HG02938 (cell line): ENCODE measurements around the gene ZBED4.

Experiments used
- ATAC-seq: cut with Tn5 transposase; IDR thresholded peaks from one replicate; pipeline ENCODE4 v1.9.1; 2021; ENCODE audit warnings: mild to moderate bottlenecking, moderate library complexity; ENCODE audit not compliant: unreplicated experiment

The ZBED4 gene

DNA sequence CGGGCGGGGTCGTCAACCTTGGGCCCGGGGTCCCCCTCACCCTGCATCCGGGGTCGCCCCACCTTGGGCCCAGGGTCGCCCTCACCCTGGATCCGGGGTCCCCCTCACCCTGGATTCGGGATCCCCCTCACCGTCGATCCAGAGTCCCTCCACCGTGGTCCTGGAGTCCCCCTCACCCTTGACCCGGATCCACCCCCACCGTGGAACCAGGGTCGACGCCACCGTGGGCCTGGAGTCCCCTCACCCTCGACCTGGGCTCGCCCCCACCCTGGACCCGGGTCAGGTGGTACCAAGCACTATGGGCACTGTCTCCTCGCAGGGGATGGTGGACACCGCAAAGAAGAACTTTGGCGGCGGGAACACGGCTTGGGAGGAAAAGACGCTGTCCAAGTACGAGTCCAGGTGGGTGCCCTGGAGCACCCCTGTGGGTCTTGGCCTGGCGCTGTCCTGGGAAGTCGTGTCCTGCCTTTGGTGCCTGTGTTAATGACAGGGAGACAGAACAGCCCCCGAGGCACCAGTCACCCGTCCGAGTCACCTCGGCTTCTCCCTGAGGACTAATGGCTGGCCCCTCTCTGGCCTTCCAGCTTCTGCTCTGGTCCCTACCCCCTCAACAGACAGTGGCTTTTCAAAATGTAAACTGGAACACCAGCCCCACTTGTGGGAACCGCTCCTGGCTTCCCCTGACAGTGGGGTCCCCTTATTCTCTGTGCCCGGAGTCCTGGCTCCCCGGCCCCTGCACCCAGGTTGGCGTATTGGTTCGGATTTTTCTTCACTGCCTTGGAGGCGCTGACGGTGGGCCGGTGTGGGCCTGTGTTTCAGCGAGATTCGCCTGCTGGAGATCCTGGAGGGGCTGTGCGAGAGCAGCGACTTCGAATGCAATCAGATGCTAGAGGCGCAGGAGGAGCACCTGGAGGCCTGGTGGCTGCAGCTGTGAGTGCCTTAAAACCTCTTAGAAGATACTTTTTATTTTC is 65.6 kb downstream of the ZBED4 start:
- ATAC-seq, result no peak

DNA sequence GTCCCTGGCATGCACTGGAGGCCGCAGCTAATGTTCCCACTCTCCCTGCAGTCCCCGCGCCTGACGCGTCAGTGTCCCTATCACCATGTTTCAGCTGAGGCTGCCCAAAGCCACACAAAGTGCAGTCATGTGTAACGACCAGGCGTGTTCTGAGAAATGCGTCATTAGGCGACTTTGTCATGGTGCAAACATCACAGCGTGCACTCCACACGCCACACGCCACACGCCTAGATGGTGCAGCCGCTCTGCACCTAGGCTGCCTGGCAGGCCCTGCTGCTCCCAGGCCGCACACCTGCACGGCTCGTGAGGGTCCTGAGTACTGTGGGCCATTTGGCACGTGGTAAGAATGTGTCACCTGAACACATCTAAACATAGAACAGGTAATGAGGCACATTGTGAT is 67.2 kb downstream of the ZBED4 start:
- no peak for ATAC-seq

DNA sequence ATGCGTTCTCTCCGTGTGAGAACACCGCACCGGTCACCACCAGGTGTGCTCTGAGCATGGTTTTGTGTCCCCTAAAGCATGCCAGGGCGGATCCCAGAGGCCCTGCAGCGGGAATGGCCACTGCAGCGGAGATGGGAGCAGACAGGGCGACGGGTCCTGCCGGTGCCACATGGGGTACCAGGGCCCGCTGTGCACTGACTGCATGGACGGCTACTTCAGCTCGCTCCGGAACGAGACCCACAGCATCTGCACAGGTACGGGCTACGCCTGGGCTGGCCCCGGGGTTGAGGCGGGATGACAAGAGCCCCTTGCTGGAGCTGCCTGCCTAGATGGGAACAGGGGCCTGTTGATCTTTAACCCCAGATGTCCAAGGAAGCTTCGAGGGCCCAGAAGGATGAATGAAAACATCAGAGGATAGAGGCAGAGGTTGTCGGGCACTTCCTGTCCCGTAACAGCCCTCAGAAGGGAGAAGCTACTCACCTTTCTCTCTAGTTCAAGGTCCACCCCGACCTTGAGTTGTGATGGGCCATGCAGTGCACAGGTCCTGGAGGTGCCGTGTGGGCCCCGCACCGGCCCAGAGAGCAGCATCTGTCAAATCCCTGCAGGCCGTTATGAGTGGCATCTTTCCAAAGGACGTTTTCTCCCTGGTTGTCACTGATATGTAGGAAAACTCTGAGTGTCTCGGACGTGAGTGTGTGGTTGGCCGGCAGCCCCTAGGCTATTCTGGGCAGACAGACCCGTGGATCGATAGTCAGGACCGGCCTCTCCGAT is 68.0 kb downstream of the ZBED4 start:
- ATAC-seq, result no peak

DNA sequence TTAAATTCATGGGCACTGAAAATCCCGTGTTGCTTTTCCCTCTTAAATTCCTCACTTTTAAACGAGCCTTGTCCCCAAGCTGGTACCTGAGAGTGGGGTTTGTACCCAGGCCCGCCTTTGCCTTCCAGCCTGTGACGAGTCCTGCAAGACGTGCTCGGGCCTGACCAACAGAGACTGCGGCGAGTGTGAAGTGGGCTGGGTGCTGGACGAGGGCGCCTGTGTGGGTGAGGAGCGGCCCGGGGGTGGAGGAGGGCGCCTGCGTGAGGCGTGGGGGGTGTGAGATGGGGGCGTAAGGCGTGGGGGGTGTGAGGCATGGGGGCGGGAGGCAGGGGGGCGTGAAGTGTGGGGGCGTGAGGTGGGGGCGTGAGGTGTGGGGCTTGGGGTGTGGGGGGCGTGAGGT is 68.8 kb downstream of the ZBED4 start:
- ATAC-seq, result no peak

DNA sequence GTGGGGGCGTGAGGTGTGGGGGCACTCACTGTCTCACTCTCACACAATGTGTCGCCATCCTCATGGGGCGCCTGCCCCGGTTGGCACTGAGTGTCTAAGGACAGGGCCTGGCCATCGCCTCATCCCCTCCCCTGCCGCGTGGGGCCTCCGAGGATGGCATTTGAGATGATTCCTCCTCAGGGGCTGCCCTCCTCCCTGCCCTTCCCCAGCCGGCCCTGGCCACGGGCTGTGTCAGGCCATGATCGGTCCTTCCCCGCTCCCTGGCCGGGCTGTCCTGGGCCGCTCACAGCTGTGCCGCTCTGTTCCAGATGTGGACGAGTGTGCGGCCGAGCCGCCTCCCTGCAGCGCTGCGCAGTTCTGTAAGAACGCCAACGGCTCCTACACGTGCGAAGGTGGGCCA is 69.3 kb downstream of the ZBED4 start:
- ATAC-seq, result no peak

DNA sequence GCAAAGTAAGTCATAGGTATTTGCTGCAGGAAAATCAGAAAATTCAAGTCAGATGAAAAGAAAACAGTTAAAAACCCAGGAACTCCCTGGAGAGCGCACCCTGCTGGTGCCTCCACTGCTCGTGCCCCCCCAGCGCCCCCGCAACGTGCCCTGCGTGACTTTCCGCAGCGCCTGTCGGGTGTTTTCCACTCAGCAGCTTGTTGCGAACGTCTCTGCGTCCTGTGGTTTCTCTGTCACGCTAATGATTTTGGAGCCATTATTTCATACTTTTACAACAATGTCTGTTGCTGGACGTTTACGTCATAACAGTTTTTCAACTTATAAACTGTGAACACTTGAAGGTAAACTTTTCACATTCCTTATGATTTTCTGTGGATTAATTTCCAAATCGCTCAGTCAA is 69.8 kb downstream of the ZBED4 start:
- ATAC-seq, result no peak

DNA sequence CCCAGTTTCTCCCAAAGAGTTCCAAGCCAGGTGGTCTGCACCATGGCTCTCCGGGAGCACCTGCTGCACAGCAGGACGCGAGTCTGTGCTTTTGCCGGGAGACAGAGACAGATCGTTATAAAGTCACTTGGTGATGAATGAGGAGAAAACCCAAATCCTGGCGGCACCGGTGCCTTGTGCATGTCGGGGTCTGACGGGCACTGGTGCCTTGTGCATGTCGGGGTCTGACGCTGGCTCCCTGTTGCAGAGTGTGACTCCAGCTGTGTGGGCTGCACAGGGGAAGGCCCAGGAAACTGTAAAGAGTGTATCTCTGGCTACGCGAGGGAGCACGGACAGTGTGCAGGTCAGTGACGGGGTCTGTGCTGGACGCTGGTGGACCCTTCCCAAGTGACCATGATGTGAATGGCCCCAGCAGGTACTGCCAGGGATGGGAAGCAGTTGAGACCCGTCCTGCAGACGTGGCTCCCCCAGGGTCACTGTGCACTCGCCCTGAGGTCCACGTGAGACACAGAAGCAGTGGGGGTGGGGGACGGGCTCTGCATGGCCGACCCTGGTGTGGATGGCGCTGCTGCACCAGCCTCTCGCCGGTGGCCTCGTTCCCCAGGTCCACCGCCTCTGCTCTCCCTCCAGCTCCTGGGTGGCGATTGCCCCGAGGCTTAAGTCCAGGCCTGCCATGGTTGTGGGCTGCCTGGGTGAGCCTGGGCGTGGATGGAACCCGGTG is 70.6 kb downstream of the ZBED4 start:
- no peak for ATAC-seq

DNA sequence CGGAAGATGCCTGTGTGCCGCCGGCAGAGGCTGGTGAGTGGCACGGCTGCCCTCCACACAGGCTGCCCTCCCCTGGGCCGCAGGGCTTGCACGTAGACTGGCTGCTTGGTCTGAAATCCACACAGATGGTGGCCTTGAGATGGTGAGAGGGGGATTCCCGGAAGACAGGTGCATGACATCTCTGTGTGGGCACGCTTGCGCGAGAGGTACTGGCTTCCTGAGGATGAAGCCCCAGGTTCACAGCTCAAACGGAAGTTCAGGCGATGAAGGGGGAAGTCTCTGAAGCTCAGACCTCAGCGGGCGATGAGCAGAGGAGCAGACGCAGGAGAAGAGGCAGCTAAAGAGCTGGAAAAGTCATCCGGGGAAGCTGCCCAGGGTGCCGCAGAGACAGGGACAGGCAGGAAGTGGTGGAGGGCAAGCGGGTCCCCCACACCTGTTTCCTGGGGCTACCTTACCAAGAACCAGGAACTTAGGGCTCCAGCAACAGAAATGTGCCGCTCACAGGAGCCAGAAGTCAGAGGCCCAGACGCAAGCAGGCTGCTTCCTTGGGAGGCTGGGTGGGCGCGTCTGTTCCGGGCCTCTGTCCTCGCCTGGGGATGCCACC is 72.0 kb downstream of the ZBED4 start:
- no peak for ATAC-seq

DNA sequence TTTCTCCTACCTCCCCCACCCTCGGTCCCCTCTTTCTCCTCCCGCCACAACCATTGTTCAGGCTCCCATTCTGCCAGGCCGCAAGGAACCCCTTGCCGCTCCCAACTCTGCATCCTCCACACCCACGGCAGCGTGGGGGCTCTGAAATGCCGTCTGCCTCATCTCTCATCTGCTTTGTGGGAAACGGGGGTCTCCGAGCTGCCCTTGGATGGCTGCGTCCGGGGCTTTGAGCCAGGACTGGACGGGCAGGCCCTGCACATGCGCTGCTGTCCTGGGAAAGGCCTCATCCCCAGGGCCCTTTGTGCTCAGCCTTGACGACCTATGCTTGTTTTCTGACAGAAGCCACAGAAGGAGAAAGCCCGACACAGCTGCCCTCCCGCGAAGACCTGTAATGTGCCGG is 73.3 kb downstream of the ZBED4 start:
- no peak for ATAC-seq

DNA sequence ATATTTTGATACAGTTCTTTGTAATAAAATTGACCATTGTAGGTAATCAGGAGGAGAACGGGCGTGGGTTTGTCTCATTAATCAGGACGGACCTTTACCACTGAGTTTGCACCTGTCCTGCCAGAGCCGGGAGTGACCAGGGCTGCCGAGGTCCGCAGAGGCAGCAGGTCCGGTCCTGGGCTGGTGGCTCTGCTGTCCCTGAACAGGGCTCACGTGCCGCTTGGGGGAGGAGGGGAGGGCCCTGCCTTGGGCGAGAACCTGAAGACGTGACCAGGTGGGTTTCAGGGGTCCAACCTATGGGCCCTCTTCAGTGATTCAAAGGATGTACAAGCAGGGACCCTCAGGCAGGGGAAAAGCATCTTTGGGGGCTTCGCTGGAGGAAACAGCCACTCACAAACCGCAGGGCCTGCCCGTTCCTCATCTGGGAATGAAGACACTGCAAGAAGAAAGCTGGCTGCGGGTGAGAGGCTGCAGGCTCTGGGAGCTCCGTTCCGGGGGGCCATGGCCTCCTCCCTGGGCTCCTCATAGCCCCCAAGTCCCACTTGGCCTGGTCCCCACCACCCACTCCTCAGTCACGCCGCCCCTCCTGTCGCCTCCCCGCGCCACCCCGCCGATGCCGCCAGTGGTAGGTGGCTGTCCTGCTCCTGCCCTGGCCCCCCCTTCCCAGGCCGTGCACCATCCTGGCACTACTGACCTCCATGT is 74.0 kb downstream of the ZBED4 start:
- ATAC-seq, result no peak

DNA sequence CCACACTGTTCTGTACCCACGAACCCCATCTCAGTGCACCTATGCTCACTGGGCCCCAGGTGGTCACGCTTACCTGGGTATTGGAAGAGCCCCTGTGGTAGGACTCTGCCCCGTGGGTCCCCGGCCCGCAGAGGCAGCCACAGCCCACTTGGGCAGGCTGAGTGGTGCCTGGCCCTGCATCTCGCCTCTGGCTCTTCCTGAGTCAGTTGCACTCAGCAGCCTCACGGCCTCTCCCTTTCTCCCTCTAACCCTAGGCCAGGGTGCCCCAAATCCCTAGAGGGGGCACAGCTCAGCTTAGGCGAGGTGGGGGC is 74.5 kb downstream of the ZBED4 start:
- no peak for ATAC-seq

DNA sequence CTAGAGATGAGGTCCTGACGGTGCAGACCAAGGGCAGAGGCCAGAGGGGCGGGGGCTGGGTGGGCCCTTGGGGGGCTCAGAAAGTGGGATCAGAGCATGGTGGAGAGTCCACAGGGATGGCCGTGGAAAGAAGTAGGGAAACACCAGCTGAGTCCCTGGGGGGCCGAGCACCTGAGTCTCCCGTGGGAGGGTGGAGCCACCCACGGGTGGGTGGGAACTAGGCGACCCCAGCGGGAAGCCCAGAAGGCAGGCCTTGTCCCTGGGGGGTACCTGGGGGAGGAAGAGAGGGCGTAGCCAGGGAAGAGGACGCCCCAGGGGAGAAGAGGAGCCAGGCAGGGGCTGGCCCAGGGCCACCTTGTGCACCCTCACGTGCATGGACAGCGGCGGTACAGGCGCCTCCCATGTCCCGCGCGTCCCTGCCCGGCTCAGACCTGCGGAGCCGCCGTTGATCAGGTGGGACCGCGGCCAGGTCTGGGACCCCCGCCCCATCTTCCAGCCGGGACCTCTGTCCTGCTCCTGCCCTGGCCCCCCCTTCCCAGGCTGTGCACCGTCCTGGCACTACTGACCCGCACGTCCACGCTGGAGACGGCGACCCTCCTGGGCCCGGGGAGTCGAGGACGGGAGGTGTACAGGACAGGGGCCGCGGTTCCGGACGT is 75.0 kb downstream of the ZBED4 start:
- no peak for ATAC-seq

DNA sequence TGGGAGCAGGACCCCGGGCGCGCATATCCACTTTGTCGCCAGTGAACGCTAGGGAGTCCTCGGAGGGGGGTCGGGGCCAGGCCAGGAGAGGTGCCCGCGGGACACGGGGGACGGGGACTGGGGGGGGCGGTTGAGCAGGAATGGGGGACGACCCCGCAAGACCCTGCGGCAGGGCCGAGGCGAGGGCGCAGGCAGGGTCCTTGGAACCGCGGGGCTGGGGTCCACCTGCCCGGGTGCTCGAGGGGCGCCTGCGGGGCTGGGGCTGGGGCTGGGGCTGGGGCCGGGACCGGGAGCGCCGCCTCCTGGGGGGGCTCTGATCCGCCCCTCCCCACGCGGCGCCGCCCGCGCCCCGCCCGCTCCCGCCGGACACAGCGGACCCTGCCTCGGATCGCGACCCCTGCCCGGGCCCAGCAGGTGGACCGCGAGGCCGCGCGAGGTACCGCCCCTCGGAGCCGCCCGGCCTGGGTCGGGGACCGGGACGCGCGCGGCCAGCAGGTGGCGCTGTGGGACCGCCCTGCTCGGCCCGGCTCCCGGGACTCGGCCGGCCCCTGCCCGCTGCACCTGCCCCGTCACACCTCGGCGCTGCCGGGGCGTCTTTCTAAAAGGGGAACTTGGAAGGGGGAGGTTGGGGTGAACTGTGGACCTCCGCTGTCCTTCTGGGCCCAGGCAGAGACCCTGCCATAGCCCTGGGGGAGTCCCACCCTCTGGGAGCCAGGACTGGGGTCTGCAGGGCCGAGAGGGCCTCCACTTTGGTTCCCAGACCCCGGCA is 75.8 kb downstream of the ZBED4 start:
- no peak for ATAC-seq

DNA sequence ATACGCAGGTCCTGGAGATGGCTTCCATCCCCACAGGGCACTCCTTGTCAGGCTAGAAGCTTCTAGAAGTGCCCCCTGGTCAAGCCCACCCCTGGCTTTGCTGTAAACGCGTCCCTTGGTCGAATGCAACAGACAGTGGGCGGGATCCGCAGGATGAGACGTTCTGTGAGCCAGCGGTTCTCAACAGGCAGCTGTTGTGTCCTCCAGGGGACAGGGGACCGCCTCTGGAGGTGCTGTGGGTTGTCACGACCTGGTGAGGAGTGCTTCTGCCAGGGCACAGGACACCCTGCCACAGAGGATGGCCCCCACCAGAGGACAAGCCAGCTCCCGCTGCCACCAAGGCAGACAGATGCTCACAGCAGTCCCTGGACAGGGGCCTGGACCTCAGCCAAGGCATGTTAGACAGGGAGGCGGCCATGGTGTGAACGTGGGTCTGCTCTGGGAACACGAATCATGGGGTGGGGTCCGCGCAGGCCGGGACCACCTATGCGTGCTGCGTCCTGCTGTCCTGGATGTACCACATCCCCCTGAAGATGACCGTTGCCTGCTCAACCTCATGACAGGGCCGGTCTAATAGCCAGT is 76.4 kb downstream of the ZBED4 start:
- ATAC-seq, result no peak

DNA sequence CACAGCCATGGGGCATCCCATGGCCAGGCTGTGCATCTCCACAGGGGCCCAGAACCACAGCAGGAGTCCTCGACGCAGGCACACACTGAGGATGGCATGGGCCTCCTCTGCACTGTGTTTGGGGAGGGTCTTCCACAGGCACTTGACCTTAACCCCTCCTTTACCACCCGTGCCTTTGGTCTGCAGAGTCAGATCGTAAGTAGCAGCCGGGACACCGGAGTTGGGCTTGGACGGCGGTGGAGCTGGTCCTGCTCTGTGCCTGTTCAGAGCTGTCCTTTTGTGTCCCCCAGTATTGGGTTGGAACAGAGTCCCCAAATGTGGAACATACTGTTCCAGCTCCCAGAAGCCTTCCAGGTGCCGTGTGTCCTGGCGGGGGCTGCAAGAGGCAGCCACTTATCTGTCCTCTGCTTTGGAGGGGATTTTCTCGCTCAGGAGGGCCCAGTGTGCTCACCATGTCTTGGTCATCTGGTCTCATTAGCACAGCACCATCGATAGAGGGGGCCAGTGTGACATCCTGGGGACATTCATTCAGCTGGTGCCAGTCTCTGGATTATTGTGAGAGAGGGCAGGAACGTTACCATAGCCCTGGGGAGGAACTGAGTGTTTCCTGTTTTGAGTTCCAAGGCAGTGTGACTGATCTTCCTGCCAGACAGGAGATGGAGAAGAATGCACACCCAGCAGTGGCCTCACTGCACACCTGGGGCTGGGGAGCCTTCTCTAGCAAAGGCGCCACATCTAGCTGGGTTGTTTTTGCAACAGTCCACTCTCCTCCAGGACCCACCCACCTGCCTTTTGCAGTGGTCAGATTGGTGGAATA is 77.2 kb downstream of the ZBED4 start:
- no peak for ATAC-seq

DNA sequence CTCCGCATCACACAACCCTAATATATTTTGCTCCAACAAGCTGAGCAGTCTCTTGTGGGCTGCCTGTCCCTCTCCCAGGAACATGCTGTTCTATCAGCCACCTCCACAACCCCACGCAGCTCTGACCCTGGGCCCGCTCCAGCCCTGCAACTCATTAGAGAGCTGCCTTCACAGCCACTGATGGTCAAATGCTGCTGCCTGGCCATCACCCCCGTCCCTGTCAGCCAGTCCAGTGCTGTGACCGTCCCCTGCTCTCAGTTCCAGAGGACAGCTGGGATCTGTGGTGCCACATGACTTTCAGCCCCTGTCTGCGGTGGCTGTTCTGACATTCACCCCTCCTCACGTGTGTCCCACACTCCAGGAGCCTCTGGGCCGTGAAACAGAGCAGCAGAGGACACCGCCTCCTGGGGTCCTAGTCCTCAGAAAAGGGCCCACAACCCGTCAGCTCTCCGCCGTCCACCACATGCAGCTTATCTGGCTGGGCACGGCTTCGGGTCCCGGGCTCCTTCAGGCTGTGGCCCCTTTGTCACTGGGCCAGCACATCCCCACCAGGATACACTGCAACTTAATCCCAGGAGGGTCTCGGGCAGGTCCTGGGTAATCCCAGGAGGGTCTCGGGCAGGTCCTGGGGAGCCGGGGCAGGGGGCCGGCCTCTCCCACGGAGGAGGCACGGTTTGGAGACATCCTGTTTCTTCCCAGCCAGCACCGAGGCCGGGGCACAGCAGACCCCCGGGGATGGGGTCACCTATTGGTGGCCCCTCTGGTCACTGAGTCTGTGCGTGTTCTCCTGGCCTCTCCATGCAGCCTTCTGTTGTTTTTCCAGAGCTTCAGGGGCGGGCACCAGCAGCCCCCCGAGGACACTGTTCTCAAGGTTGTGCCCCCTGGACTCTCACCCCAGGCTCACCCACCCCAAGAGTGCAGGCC is 79.9 kb downstream of the ZBED4 start:
- ATAC-seq, result no peak
